CD4-positive, alpha-beta T cell treated with Interferon alpha-2 for 1 hour (primary cell): ENCODE data around the gene GPC1.
"Not testable (repeated sequence)": the region's sequence is repeated elsewhere in the genome, so short reads cannot be mapped to it uniquely, and the experiment has no call there.

Experiments
- DNase-seq, 2 donors: peaks; one replicate each; pipeline ENCODE4 v3.0.0-alpha.2; 2020 to 2022

The GPC1 gene

GRCh38 chr2:240435457-240435947 is at the start of gene GPC1:
TSS of gene GPC1 (plus strand) at chr2:240435663. CDS start at chr2:240435919, 256 bp downstream.
- DNase-seq = peak in 1 of 2 donors; percentile 72

- DNase-seq = no peak
These were observed 49.1 kb upstream of the GPC1 start for GRCh38 chr2:240386326-240386725.

- DNase-seq = not testable (repeated sequence)
These were observed 48.7 kb upstream of the GPC1 start for GRCh38 chr2:240386743-240387142.

GRCh38 chr2:240387325-240387668 is 48.2 kb upstream of the GPC1 start:
- DNase-seq = no peak

- DNase-seq = no peak
These were observed 47.6 kb upstream of the GPC1 start for GRCh38 chr2:240387669-240388358.

GRCh38 chr2:240388471-240389301 is 46.8 kb upstream of the GPC1 start:
- no peak for DNase-seq

GRCh38 chr2:240389302-240389805 is 46.1 kb upstream of the GPC1 start:
- DNase-seq = no peak

GRCh38 chr2:240390091-240391073 is 45.1 kb upstream of the GPC1 start:
- no peak for DNase-seq

- DNase-seq = no peak
These were observed 44.1 kb upstream of the GPC1 start for GRCh38 chr2:240391111-240392051.

- no peak for DNase-seq
These were observed 43.1 kb upstream of the GPC1 start for GRCh38 chr2:240392084-240392947.

GRCh38 chr2:240392948-240393830 is 42.3 kb upstream of the GPC1 start:
- DNase-seq = no peak

GRCh38 chr2:240393831-240394410 is 41.5 kb upstream of the GPC1 start:
- DNase-seq = no peak

- no peak for DNase-seq
These were observed 40.9 kb upstream of the GPC1 start for GRCh38 chr2:240394549-240394948.

GRCh38 chr2:240395448-240395847 is 40.0 kb upstream of the GPC1 start:
- DNase-seq = no peak

- no peak for DNase-seq
These were observed 39.4 kb upstream of the GPC1 start for GRCh38 chr2:240395896-240396622.

- no peak for DNase-seq
These were observed 38.6 kb upstream of the GPC1 start for GRCh38 chr2:240396623-240397541.

- no peak for DNase-seq
These were observed 37.9 kb upstream of the GPC1 start for GRCh38 chr2:240397542-240397916.
